Medulla oblongata (tissue), 1 donor: ENCODE results near the gene MCRS1.

Source experiments
- DNase-seq: peaks from one replicate; pipeline ENCODE4 v3.0.0-alpha.2; 2015; ENCODE audit errors: extremely low spot score

MCRS1 gene

DNA sequence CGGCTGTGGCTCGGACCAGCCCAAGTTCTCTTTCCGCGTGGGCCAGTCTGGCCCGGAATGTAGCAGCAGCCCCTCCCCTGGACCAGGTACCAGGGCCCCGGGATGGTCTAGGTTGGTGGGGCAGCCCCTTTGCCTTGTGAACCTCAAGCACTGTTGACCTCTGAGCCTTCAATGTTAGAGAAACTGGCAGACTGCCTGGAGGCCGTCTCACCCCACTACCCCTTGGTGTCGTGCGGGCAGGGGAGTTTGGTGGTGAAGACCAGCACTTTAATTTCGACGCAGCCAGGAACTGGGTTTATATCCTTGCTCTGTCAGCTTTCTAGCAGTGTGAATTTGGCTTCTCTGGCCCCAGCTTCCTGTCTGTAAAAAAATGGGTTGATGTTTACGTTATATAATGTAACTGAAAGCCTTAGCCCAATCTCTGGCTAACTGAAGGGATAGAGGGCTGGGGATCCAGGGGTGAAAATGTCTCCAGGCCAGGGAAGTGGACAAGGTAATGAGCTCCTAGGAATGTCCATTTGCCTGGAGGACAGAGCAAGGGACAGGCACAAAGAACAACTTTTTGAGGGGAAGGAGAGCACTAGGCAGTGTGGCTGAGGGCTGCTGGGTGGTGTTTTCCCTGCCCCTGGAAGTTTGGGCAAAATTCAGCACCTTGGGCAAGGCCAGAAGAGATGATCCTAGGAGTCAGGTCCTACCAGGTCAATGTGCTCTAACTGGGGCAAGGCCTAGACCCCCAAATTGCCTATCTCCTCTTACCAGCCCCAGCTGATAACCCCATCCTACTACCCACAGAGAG lies 11.4 kb downstream of the MCRS1 start:
- DNase-seq, result no peak

DNA sequence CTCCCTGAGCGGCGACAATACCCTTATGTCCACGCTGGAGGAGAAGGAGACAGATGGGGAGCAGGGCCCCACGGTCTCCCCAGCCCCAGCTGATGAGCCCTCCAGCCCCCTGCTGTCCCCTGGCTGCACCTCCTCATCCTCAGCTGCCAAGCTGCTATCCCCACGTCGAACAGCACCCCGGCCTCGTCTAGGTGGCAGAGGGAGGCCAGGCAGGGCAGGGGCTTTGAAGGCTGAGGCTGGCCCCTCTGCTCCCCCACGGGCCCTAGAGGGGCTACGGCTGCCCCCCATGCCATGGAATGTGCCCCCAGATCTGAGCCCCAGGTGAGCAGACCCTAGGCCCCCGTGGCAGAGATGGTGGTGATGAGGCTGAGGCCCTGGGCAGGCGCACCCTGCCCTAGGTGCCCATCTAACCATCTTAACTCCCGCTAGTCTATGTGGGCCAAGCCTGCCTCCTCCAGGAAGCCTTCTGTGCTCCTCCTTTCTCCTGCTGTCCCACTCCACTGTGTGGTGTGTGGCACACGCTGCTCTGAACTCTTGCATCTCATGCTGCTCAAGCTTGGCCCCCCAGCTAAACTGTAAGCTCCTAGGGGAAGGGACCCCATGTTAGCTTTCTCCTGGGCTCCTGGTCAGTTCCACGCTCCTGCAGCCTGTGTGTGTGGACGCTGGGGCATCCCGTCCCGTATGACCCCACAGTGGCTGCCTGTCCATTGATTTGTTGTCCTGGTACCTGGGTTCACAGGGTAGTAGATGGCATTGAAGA lies 12.1 kb downstream of the MCRS1 start:
- DNase-seq, result no peak

DNA sequence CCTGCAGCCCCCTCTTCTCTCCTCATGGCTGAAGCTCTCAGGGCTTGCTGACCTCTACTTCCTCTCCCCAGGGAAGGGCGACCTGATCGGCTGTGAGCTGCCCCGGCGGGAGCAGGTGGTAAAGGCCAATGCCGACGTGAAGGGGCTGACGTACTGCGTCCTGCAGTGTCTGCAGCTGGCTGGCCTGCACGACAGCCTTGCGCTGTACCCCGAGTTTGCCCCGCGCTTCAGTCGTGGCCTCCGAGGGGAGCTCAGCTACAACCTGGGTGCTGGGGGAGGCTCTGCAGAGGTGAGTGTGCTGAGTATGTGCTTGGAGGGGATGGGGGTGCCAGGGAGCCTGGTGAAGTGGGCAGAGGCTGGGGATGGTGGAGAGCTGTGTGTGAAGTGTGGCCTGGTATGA lies 13.7 kb downstream of the MCRS1 start:
- no peak for DNase-seq

DNA sequence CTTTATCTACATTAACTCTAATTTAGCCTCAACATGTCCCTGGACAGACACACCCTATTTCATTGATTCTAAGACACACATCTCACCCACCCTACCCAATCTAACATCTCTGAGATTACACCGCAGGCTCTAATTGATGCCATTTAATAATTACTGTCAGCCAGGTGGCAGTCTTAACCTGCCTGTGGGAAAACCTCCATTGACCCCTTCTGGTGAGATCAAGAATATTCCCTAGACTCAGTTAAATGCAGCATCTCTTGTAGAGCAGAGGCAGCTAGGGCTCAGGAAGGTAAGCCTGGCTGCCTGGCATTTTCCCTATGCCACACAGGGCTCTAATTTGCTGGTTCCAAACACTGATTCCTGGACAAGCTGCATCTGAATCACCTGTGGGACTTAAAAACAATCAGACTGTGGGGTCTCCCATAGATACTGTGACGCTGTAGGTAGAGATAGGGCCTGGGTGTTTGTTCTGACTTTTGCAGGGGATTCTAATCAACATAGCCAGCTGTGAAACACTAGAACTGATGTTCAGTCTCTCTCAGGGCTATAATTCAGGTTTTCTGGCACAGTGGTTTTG lies 14.3 kb downstream of the MCRS1 start:
- DNase-seq, result no peak

GRCh38 chr12:49552899-49553298 lies 15.0 kb downstream of the MCRS1 start:
- no peak for DNase-seq

GRCh38 chr12:49552425-49552824 lies 15.5 kb downstream of the MCRS1 start:
- no peak for DNase-seq

- no peak for DNase-seq
Observed at GRCh38 chr12:49552014-49552413, 15.9 kb downstream of the MCRS1 start.

- no peak for DNase-seq
Observed at GRCh38 chr12:49550693-49551252, 17.2 kb downstream of the MCRS1 start.

DNA sequence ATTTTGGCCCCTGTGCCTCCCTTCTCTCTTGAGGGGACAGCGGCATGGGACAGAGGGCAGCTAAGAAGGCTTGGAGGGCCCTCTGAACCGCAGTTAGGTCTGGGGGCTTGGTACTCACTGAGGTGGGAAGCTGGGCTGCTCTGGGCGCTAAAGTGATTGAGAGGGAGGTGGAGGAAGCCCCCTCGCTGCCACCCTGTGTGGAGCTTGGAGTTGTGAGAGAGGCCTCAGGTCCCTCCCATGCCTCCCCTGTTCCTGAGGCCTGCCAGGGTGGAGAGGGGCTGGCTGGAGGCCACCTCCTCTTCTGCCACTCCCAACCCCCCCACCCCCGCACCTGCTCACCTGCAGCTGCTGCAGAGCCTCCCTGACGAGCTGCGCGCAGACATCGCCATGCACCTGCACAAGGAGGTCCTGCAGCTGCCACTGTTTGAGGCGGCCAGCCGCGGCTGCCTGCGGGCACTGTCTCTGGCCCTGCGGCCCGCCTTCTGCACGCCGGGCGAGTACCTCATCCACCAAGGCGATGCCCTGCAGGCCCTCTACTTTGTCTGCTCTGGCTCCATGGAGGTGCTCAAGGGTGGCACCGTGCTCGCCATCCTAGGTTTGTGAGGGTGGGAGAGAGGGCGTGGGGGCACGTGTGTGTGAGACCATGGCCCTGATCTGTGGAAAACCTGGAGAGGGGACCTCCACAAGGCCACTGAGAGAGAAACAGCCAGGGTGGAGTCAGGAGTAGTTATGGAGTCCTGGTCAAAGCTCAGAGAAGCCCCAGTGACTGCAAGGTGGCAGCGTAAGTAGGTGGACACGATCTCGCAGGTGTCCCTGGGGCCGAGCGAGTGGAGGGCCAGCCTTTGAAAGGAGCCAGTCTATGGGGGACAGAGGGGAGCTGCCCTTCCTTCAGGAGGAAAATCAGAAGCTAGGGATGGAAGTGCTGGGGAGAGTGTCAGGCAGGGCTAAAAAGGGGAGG lies 17.9 kb downstream of the MCRS1 start:
- DNase-seq, result no peak

DNA sequence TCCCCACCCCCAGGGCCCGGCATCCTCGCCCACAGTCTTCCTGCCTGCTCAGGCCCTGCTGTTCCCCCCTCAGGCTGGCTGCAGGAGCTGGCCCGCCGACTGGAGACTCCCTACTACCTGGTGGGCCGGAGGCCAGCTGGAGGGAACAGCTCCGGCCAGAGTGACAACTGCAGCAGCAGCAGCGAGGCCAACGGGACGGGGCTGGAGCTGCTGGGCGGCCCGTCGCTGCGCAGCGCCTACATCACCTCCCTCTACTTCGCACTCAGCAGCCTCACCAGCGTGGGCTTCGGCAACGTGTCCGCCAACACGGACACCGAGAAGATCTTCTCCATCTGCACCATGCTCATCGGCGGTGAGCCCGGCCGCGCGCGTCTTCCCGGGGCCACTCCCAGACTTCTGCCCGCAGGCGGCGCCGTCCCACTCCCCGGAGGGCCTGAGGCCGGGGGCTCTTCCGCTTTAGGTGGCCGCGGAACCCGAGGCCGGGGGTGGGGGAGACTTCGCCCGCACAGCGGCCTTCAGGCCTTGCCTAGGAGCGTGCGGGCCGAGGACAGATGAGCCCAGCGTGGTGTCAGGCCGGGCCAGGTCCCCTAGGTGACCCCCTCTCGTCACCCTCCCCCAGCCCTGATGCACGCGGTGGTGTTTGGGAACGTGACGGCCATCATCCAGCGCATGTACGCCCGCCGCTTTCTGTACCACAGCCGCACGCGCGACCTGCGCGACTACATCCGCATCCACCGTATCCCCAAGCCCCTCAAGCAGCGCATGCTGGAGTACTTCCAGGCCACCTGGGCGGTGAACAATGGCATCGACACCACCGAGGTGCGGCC lies 18.9 kb downstream of the MCRS1 start:
- DNase-seq, result peak; percentile 28

- DNase-seq, result no peak
Observed at GRCh38 chr12:49548481-49548821, 19.5 kb downstream of the MCRS1 start.

DNA sequence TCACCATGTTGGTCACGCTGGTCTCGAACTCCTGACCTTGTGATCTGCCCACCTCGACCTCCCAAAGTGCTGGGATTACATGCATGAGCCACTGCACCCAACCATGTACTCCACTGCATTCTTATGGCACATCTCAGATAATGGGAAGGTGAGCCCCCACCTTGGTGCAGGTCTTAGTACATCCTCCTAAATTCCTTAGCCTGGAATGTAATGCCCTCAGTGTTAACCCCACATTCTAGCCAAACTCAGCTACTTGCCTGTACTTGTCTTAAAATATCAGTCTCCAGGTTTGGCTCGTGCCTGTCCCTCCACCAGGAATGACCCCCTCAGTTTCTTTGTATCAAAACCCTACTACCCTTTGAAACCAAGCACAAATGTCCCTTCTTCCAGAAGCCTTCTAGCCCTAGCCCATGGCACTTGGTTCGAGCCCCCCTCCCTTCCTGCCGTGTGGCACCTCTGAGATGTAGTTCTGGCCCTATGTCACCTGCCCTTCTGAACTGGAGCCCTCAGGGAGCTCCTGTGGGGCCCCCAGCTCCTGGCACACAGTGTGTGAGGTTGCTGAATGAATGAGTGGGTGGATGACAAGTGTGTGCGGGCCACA lies 20.8 kb downstream of the MCRS1 start:
- no peak for DNase-seq

GRCh38 chr12:49546481-49546880 lies 21.5 kb downstream of the MCRS1 start:
- DNase-seq, result no peak

GRCh38 chr12:49545815-49546214 lies 22.1 kb downstream of the MCRS1 start:
- DNase-seq, result no peak

- no peak for DNase-seq
Observed at GRCh38 chr12:49543914-49544815, 23.8 kb downstream of the MCRS1 start.

- no peak for DNase-seq
Observed at GRCh38 chr12:49543221-49543913, 24.6 kb downstream of the MCRS1 start.

GRCh38 chr12:49542592-49543160 lies 25.3 kb downstream of the MCRS1 start:
- no peak for DNase-seq

- no peak for DNase-seq
Observed at GRCh38 chr12:49541911-49542505, 25.9 kb downstream of the MCRS1 start.
